ENCODE data around the gene HBA1.

Gene HBA1

DNA sequence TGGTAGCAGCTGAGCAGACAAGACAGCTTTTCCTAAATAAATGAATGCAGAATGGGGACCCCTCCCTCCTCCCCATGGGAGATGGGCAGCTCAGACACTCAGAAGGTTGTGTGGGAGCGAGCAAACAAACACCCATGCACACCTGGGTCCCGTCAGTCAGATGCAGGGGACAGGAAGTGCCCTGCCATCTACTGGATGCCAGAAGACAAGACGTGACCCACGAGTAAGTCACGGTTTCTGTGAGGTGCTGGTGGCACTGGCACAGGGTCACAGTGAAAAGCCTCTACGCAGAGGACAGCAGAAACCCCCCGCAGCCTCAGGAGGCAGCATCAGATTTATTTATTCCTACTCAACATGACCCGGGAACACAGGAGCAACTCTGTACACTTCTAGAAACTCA lies 12.2 kb downstream of the HBA1 start:
- TF ChIP-seq CEBPB (IDR thresholded peaks at IDR 0.05), result no peak
- TF ChIP-seq RAD21 (IDR thresholded peaks at IDR 0.05; ENCODE audit: low read depth), result peak; percentile 7; the same call in 1 of the 2 replicates

DNA sequence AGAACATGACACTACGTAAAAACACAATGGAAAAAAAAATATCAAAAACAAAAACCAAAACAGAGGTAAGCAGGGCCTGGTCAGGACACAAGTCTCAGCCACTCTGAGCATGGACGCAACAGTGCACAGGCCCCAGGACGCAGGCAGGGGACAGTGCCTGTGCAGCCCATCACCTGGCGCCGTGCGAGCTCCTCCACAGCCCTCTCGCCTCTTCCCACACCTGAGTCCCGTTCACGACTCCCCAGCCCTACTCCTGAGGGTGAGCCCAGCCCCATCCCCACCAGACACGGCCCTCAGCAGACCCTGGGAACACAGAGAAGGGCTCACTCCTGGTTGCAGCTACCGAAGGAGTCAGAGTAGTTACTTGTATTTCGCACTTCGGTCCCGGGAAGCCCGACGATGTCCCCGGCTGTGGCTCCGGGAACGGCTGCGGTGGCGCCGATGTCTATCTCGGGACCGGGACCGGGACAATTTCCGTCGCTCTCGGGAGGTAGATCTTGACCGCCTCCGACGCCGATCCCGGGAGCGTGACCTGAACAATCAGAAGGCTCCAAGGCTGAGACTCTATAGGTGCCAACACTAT lies 13.2 kb downstream of the HBA1 start:
- TF ChIP-seq CEBPB (IDR thresholded peaks at IDR 0.05) (no peak), CREB1 (IDR thresholded peaks at IDR 0.05; ENCODE audit: low read depth) (no peak), TEAD4 (IDR thresholded peaks at IDR 0.05) (no peak), EGR1 (IDR thresholded peaks at IDR 0.05) (no peak), YY1 (IDR thresholded peaks at IDR 0.05; ENCODE audit: low read depth) (no peak), TCF12 (IDR thresholded peaks at IDR 0.05; ENCODE audit: low read depth) (no peak), FOXM1 (IDR thresholded peaks at IDR 0.05; ENCODE audit: borderline replicate concordance, low read depth) (no peak), EP300 (IDR thresholded peaks at IDR 0.05; ENCODE audit: borderline replicate concordance) (no peak), NFIC (IDR thresholded peaks at IDR 0.05) (no peak)
- TF ChIP-seq, protein P1, sequence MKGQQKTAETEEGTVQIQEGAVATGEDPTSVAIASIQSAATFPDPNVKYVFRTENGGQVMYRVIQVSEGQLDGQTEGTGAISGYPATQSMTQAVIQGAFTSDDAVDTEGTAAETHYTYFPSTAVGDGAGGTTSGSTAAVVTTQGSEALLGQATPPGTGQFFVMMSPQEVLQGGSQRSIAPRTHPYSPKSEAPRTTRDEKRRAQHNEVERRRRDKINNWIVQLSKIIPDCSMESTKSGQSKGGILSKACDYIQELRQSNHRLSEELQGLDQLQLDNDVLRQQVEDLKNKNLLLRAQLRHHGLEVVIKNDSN (IDR thresholded peaks at IDR 0.05), result no peak
- TF ChIP-seq, protein P2, sequence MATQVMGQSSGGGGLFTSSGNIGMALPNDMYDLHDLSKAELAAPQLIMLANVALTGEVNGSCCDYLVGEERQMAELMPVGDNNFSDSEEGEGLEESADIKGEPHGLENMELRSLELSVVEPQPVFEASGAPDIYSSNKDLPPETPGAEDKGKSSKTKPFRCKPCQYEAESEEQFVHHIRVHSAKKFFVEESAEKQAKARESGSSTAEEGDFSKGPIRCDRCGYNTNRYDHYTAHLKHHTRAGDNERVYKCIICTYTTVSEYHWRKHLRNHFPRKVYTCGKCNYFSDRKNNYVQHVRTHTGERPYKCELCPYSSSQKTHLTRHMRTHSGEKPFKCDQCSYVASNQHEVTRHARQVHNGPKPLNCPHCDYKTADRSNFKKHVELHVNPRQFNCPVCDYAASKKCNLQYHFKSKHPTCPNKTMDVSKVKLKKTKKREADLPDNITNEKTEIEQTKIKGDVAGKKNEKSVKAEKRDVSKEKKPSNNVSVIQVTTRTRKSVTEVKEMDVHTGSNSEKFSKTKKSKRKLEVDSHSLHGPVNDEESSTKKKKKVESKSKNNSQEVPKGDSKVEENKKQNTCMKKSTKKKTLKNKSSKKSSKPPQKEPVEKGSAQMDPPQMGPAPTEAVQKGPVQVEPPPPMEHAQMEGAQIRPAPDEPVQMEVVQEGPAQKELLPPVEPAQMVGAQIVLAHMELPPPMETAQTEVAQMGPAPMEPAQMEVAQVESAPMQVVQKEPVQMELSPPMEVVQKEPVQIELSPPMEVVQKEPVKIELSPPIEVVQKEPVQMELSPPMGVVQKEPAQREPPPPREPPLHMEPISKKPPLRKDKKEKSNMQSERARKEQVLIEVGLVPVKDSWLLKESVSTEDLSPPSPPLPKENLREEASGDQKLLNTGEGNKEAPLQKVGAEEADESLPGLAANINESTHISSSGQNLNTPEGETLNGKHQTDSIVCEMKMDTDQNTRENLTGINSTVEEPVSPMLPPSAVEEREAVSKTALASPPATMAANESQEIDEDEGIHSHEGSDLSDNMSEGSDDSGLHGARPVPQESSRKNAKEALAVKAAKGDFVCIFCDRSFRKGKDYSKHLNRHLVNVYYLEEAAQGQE (IDR thresholded peaks at IDR 0.05; ENCODE audit: low read depth), result no peak
- TF ChIP-seq, protein P3, sequence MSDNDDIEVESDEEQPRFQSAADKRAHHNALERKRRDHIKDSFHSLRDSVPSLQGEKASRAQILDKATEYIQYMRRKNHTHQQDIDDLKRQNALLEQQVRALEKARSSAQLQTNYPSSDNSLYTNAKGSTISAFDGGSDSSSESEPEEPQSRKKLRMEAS (IDR thresholded peaks at IDR 0.05), result no peak

DNA sequence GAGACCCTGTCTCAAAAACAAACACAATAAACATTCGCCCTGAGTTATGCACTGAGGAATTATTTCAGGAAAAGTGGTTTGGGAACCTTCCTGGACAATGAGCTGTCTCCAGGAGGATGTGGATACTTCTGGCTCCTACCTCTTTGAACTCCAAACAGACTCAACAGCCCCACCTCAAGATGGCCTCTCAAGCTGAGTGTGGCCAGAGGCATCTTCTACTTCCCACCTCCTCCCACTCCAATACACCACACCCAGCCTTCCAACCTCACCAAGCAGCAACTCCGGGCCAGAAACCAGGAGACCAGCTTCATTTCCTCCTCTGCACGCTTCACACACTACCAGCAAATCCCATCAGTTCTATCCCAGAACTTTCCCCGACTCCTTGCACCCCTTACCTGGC lies 15.4 kb downstream of the HBA1 start:
- TF ChIP-seq TAF1 (IDR thresholded peaks at IDR 0.05; ENCODE audit: low read depth) (no peak), CREB1 (IDR thresholded peaks at IDR 0.05; ENCODE audit: low read depth) (no peak), RAD21 (IDR thresholded peaks at IDR 0.05; ENCODE audit: low read depth) (no peak), YY1 (IDR thresholded peaks at IDR 0.05; ENCODE audit: low read depth) (no peak), CEBPB (IDR thresholded peaks at IDR 0.05) (no peak), TEAD4 (IDR thresholded peaks at IDR 0.05) (no peak), ZBTB7A (IDR thresholded peaks at IDR 0.05; ENCODE audit: low read depth) (no peak)
- TF ChIP-seq, protein P1 (IDR thresholded peaks at IDR 0.05), result no peak

DNA sequence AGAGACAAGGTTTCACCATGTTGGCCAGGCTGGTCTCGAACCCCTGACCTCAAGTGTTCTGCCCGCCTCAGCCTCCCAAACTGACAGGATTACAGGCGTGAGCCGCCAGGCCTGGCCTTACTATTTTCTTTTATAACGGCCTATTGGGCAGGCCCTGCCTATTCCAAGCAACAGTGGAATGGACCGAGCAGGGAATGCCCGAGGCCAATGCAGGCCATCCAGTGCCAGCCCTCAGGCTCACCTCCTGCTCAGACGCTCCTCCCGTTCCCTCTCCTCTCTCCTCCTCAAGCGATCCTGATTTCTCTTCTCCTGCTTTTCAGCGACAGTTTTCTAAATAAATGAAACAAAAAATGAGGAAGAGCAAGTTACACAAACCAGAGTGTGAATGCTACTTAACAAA lies 16.2 kb downstream of the HBA1 start:
- TF ChIP-seq CEBPB (IDR thresholded peaks at IDR 0.05) (no peak), RAD21 (IDR thresholded peaks at IDR 0.05; ENCODE audit: low read depth) (no peak), TEAD4 (IDR thresholded peaks at IDR 0.05) (no peak), NFIC (IDR thresholded peaks at IDR 0.05) (no peak), YY1 (IDR thresholded peaks at IDR 0.05; ENCODE audit: low read depth) (no peak), EGR1 (IDR thresholded peaks at IDR 0.05) (no peak), FOXM1 (IDR thresholded peaks at IDR 0.05; ENCODE audit: borderline replicate concordance, low read depth) (no peak), TAF1 (IDR thresholded peaks at IDR 0.05; ENCODE audit: low read depth) (no peak), ZBTB7A (IDR thresholded peaks at IDR 0.05; ENCODE audit: low read depth) (no peak), TCF12 (IDR thresholded peaks at IDR 0.05; ENCODE audit: low read depth) (no peak), CREB1 (IDR thresholded peaks at IDR 0.05; ENCODE audit: low read depth) (no peak), EP300 (IDR thresholded peaks at IDR 0.05; ENCODE audit: borderline replicate concordance) (no peak)
- TF ChIP-seq, protein P2 (IDR thresholded peaks at IDR 0.05; ENCODE audit: low read depth), result no peak
- TF ChIP-seq, protein P1 (IDR thresholded peaks at IDR 0.05), result no peak
- TF ChIP-seq, protein P3 (IDR thresholded peaks at IDR 0.05), result no peak

DNA sequence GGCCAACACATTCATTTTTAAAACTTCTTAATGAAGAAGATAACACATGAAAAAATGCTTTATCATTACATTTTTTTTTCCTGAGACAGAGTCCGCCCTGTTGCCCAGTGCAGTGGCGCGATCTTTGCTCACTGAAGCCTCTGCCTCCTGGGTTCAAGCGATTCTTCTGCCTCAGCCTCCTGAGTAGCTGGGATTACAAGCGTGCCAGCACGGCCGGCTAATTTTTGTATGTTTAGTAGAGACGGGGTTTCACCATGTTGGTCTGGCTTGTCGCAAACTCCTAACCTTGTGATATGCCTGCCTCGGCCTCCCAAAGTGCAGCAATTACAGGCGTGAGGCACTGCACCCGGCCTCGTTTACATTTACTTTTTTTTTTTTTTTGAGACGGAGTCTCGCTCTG lies 17.0 kb downstream of the HBA1 start:
- TF ChIP-seq FOXM1 (IDR thresholded peaks at IDR 0.05; ENCODE audit: borderline replicate concordance, low read depth), result no peak
- no peak for TF ChIP-seq CREB1 (IDR thresholded peaks at IDR 0.05; ENCODE audit: low read depth)
- no peak for TF ChIP-seq TEAD4 (IDR thresholded peaks at IDR 0.05)
- TF ChIP-seq, protein P1 (IDR thresholded peaks at IDR 0.05), result no peak
- TF ChIP-seq YY1 (IDR thresholded peaks at IDR 0.05; ENCODE audit: low read depth), result no peak
- no peak for TF ChIP-seq EGR1 (IDR thresholded peaks at IDR 0.05)
- TF ChIP-seq ZBTB7A (IDR thresholded peaks at IDR 0.05; ENCODE audit: low read depth), result no peak
- no peak for TF ChIP-seq CEBPB (IDR thresholded peaks at IDR 0.05)
- TF ChIP-seq TCF12 (IDR thresholded peaks at IDR 0.05; ENCODE audit: low read depth), result no peak
- no peak for TF ChIP-seq TAF1 (IDR thresholded peaks at IDR 0.05; ENCODE audit: low read depth)
